Gastrocnemius medialis (tissue), 4 donors: ENCODE data around the gene PTPRN2. TPM values are rescaled to one million over a fixed set of nuclear protein-coding genes. Genes with fewer than 3 reads are reported as not detected.
A peak's percentile ranks its signal among the peaks of the same experiment; 100 is the strongest.

ENCODE experiments used
- ATAC-seq, 2 donors: fragments of 150-250 bp; one replicate each; pipeline ENCODE4 v1.9.1; 2016
- DNase-seq, 2 donors: peaks; one replicate each; pipeline ENCODE4 v3.0.0-alpha.2; 2019
- H3K27ac ChIP-seq, 4 donors: fragments of 200-600 bp; sonication (generic); 1 replicate in 1 of 4; 2 replicates in 3 of 4; pipeline ENCODE4 v1.5.1; 2016 to 2018; ENCODE audit warnings: mild to moderate bottlenecking in 2 of 4, moderate library complexity in 1 of 4
- H3K27me3 ChIP-seq, 3 donors: fragments of 200-600 bp; sonication (generic) in 2 of 3; 1 replicate in 1 of 3; 2 replicates in 2 of 3; pipeline versions ENCODE4 v1.5.1 to v1.6.0; 2016 to 2019; ENCODE audit warnings: mild to moderate bottlenecking in 1 of 3, moderate library complexity in 1 of 3
- H3K36me3 ChIP-seq, 2 donors: fragments of 200-600 bp; sonication (generic) in 1 of 2; one replicate each; pipeline ENCODE4 v1.5.1; 2017 to 2018
- H3K4me1 ChIP-seq, 2 donors: fragments of 200-600 bp; sonication (generic) in 1 of 2; one replicate each; pipeline ENCODE4 v1.5.1; 2016 to 2017; ENCODE audit warnings: mild to moderate bottlenecking in 2 of 2
- H3K4me3 ChIP-seq, 4 donors: fragments of 200-600 bp; sonication (generic) in 3 of 4; 1 replicate in 1 of 4; 2 replicates in 3 of 4; pipeline ENCODE4 v1.5.1; 2016 to 2019; ENCODE audit warnings: mild to moderate bottlenecking in 2 of 4
- H3K9me3 ChIP-seq, 3 donors: fragments of 200-600 bp; sonication (generic) in 2 of 3; 1 replicate in 1 of 3; 2 replicates in 2 of 3; pipeline ENCODE4 v1.5.1; 2016 to 2019
- CTCF ChIP-seq, 5 experiments: fragments of 450-650 bp in 3 of 5; fragments of 200-600 bp in 2 of 5; sonication (generic) in 2 of 5; IDR thresholded peaks in 4 of 5; conservative IDR thresholded peaks in 1 of 5; 1 replicate in 4 of 5; 2 replicates in 1 of 5; pipeline ENCODE4 v1.5.1; 2016 to 2019; ENCODE audit warnings: antibody characterized with exemption in 5 of 5, mild to moderate bottlenecking in 3 of 5, moderate library complexity in 3 of 5
- POLR2A ChIP-seq, 2 donors: fragments of 450-650 bp; IDR thresholded peaks; one replicate each; pipeline ENCODE4 v1.6.1; 2017; ENCODE audit warnings: antibody characterized with exemption in 2 of 2, mild to moderate bottlenecking in 2 of 2, moderate library complexity in 2 of 2
- in situ Hi-C, 4 donors: fragments of 200-750 bp; cut with MboI; loops; one replicate each; pipeline versions ENCODE4 v1.15.0 to v1.8.0; 2017; ENCODE audit warnings: low sequenced_read_pairs in 4 of 4
- intact Hi-C: fragments of 100-400 bp; cut with DNase I; formaldehyde crosslinking; loops from one replicate; pipeline ENCODE4 v1.15.1; 2023; ENCODE audit warnings: low total_unique reads
- total RNA-seq, 4 donors: library from RNA; depleted of rRNA; stranded (reverse); fragments of >200 nt; gene quantifications; one replicate each; pipeline versions ENCODE4 v1.1.0 to v1.2.3, GENCODE V29; 2016

The PTPRN2 gene
- total RNA-seq, 4 donors from 2014 or later = 0.66 to 0.85 (median 0.81) TPM

- ATAC-seq = no peak
- DNase-seq = no peak
- Histone ChIP-seq H3K4me1 (peaks cover 4 to 13% of the 10 kb centered on the region in 2 donors), H3K36me3 (no peaks in the 10 kb centered on the region), H3K27me3 (peaks cover 57 to 89% (median 81%) of the 10 kb centered on the region in 3 donors), H3K27ac (no peak overlapping the region), H3K9me3 (no peaks in the 10 kb centered on the region), H3K4me3 (peak overlapping the region in 1 of 4 donors; percentile 45)
- in situ Hi-C loops (no loop called here), intact Hi-C loops (no loop called here)
- TF ChIP-seq POLR2A (IDR thresholded peaks at IDR 0.05) = no peak
These were observed 898.9 kb downstream of the PTPRN2 start for GRCh38 chr7:157688533-157689268.

- H3K9me3 ChIP-seq = no peaks in the 10 kb centered on the region
- DNase-seq (no peak), ATAC-seq (no peak)
- TF ChIP-seq CTCF (IDR thresholded peaks at IDR 0.05 in 4 of 5, conservative IDR thresholded peaks at IDR 0.05 in 1 of 5) (no peak), POLR2A (IDR thresholded peaks at IDR 0.05) (no peak)
- peaks cover 4 to 13% of the 10 kb centered on the region in 2 donors for H3K4me1 ChIP-seq
- no peaks in the 10 kb centered on the region for H3K36me3 ChIP-seq
- no peak overlapping the region for H3K4me3 ChIP-seq
- H3K27ac ChIP-seq = no peak overlapping the region
- in situ Hi-C loops (no loop called here), intact Hi-C loops (no loop called here)
- peaks cover 62 to 92% (median 86%) of the 10 kb centered on the region in 3 donors for H3K27me3 ChIP-seq
These were observed 899.6 kb downstream of the PTPRN2 start for GRCh38 chr7:157687845-157688532.

GRCh38 chr7:157687158-157687557, 900.5 kb downstream of the PTPRN2 start:
- no peaks in the 10 kb centered on the region for H3K9me3 ChIP-seq
- TF ChIP-seq POLR2A (IDR thresholded peaks at IDR 0.05) = no peak
- no peak for TF ChIP-seq CTCF (IDR thresholded peaks at IDR 0.05 in 4 of 5, conservative IDR thresholded peaks at IDR 0.05 in 1 of 5)
- intact Hi-C loops (no loop called here), in situ Hi-C loops (no loop called here)
- no peaks in the 10 kb centered on the region for H3K36me3 ChIP-seq
- no peak for DNase-seq
- H3K27me3 ChIP-seq = peaks cover 66 to 90% (median 83%) of the 10 kb centered on the region in 3 donors
- no peak for ATAC-seq
- no peak overlapping the region for H3K27ac ChIP-seq
- peaks cover 4 to 13% of the 10 kb centered on the region in 2 donors for H3K4me1 ChIP-seq
- H3K4me3 ChIP-seq = no peak overlapping the region

- Histone ChIP-seq H3K4me3 (no peak overlapping the region), H3K27me3 (peaks cover 69 to 84% (median 82%) of the 10 kb centered on the region in 3 donors), H3K9me3 (no peaks in the 10 kb centered on the region), H3K36me3 (no peaks in the 10 kb centered on the region), H3K27ac (no peak overlapping the region), H3K4me1 (peaks cover 4 to 13% of the 10 kb centered on the region in 2 donors)
- ATAC-seq (no peak), DNase-seq (peak in 1 of 2 donors; percentile 2)
- in situ Hi-C loops = no loop called here
- no peak for TF ChIP-seq CTCF (IDR thresholded peaks at IDR 0.05 in 4 of 5, conservative IDR thresholded peaks at IDR 0.05 in 1 of 5)
- TF ChIP-seq POLR2A (IDR thresholded peaks at IDR 0.05) = no peak
- intact Hi-C loops = no loop called here
These were observed 901.2 kb downstream of the PTPRN2 start for GRCh38 chr7:157686285-157686894.
